ENCODE data around the gene CRADD.

GRCh38 chr12:93790472-93791152 is 113.4 kb downstream of the CRADD start:
- TF ChIP-seq, protein P1, sequence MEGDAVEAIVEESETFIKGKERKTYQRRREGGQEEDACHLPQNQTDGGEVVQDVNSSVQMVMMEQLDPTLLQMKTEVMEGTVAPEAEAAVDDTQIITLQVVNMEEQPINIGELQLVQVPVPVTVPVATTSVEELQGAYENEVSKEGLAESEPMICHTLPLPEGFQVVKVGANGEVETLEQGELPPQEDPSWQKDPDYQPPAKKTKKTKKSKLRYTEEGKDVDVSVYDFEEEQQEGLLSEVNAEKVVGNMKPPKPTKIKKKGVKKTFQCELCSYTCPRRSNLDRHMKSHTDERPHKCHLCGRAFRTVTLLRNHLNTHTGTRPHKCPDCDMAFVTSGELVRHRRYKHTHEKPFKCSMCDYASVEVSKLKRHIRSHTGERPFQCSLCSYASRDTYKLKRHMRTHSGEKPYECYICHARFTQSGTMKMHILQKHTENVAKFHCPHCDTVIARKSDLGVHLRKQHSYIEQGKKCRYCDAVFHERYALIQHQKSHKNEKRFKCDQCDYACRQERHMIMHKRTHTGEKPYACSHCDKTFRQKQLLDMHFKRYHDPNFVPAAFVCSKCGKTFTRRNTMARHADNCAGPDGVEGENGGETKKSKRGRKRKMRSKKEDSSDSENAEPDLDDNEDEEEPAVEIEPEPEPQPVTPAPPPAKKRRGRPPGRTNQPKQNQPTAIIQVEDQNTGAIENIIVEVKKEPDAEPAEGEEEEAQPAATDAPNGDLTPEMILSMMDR (conservative IDR thresholded peaks at IDR 0.05; ENCODE audit: low read depth, low read length): no peak
- TF ChIP-seq POLR2A (IDR thresholded peaks at IDR 0.05; ENCODE audit: low read depth, low read length): no peak
- no peak for TF ChIP-seq MAZ (IDR thresholded peaks at IDR 0.05; ENCODE audit: borderline replicate concordance, low read depth, low read length)
- no peak for TF ChIP-seq RCOR1 (IDR thresholded peaks at IDR 0.05; ENCODE audit: insufficient replicate concordance, low read length)
- no peak for TF ChIP-seq CEBPB (IDR thresholded peaks at IDR 0.05; ENCODE audit: low read depth, low read length)

All from IMR-90 (cell line).